Activated T-cell treated with anti-CD3 and anti-CD28 coated beads, Interleukin-2, amount 50 U/mL, for 4 hours (primary cell): ENCODE results near the gene RALGPS1. TPM values are rescaled to one million over a fixed set of nuclear protein-coding genes. Genes with fewer than 3 reads are reported as not detected.

Experiments
- ATAC-seq, 2 donors: fragments of 200-7000 bp; cut with Tn5 transposase; one replicate each; pipeline ENCODE4 v1.10.0; 2021
- DNase-seq: peaks from one replicate; pipeline ENCODE4 v3.0.0-alpha.2; 2020
- H3K27me3 Mint-ChIP-seq: one replicate; pipeline ENCODE4 v1.8.0; 2021; ENCODE audit warnings: low read depth, mixed read lengths
- H3K36me3 Mint-ChIP-seq: one replicate; pipeline ENCODE4 v1.8.0; 2022; ENCODE audit warnings: mixed read lengths; ENCODE audit not compliant: insufficient read depth
- H3K4me1 Mint-ChIP-seq: one replicate; pipeline ENCODE4 v1.8.0; 2021; ENCODE audit warnings: low read depth, mixed read lengths
- H3K4me3 Mint-ChIP-seq: one replicate; pipeline ENCODE4 v1.8.0; 2021; ENCODE audit warnings: mild to moderate bottlenecking, moderate library complexity, mixed read lengths
- H3K9me3 Mint-ChIP-seq: one replicate; pipeline ENCODE4 v1.8.0; 2021; ENCODE audit warnings: mixed read lengths
- total RNA-seq, 3 donors: library from RNA; stranded (reverse); gene quantifications; one replicate each; pipeline ENCODE4 v1.2.1, GENCODE V29; 2021

Gene RALGPS1
- total RNA-seq, 3 donors from 2014 or later: 0.51 to 1.2 (median 1.1) TPM

GRCh38 chr9:127109212-127109711, 194.7 kb downstream of the RALGPS1 start:
- Mint-ChIP-seq H3K9me3 (no peaks in the 10 kb centered on the region), H3K4me3 (no peak overlapping the region), H3K27me3 (no peaks in the 10 kb centered on the region), H3K4me1 (no peaks in the 10 kb centered on the region), H3K36me3 (peaks cover 2% of the 10 kb centered on the region)
- ATAC-seq: no peak
- no peak for DNase-seq

DNA sequence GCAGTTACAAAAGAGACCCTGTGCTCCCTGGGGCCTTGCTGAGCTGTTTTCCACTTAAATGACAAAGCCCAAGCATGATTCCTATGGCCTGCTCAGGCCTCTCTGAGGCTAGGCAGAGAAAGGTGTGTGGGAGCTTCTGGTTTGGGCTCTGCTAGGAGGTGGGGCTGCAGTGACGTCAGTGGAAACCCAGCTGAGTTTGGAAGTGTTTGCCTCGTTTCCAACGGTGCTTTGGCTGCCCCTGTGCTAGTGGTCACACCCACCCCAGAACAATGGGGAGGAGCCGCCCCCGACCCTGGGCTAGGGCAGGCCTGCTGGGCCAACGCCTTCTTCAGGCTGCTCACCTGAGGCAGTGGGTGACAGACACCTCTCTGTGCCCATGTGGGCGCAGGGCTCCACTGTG, 197.5 kb downstream of the RALGPS1 start:
- Mint-ChIP-seq H3K4me1 (peaks cover 10% of the 10 kb centered on the region), H3K4me3 (no peak overlapping the region), H3K27me3 (no peaks in the 10 kb centered on the region), H3K36me3 (peaks cover 2% of the 10 kb centered on the region), H3K9me3 (no peaks in the 10 kb centered on the region)
- ATAC-seq (no peak), DNase-seq (no peak)

GRCh38 chr9:127112735-127113161, 198.2 kb downstream of the RALGPS1 start:
- Mint-ChIP-seq H3K36me3 (peaks cover 2% of the 10 kb centered on the region), H3K4me1 (peaks cover 10% of the 10 kb centered on the region), H3K27me3 (no peaks in the 10 kb centered on the region), H3K9me3 (no peaks in the 10 kb centered on the region), H3K4me3 (no peak overlapping the region)
- DNase-seq (no peak), ATAC-seq (no peak)

GRCh38 chr9:127113191-127113972, 198.8 kb downstream of the RALGPS1 start:
- Mint-ChIP-seq H3K27me3 (no peaks in the 10 kb centered on the region), H3K36me3 (peaks cover 2% of the 10 kb centered on the region), H3K4me1 (peaks cover 10% of the 10 kb centered on the region), H3K4me3 (no peak overlapping the region), H3K9me3 (no peaks in the 10 kb centered on the region)
- DNase-seq (no peak), ATAC-seq (no peak)

DNA sequence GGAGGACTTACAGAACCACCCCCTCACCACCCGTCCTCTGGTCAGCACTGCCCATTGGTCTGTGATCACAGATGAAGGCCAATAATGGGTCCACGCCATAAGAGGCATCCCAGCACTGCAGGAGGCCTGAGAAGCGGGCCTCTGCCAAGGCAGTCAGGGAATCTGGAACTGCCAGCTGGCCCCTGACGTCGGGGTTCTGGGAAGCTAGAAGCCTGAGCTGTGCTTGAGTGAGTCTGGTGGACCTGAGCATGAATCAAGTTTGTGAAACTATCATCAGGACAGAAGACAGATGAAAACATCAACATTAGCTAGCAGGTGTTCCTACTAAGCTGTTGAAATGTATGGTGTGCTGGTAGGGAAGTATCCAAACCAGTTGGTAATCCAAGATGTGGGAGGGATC, 200.0 kb downstream of the RALGPS1 start:
- Mint-ChIP-seq H3K4me3 (no peak overlapping the region), H3K27me3 (no peaks in the 10 kb centered on the region), H3K4me1 (peaks cover 10% of the 10 kb centered on the region), H3K36me3 (peaks cover 2% of the 10 kb centered on the region), H3K9me3 (no peaks in the 10 kb centered on the region)
- DNase-seq (no peak), ATAC-seq (no peak)

- Mint-ChIP-seq H3K4me1 (peaks cover 10% of the 10 kb centered on the region), H3K36me3 (peaks cover 2% of the 10 kb centered on the region), H3K4me3 (no peak overlapping the region), H3K27me3 (peaks cover 12% of the 10 kb centered on the region), H3K9me3 (no peaks in the 10 kb centered on the region)
- no peak for DNase-seq
- no peak for ATAC-seq
Observed at GRCh38 chr9:127116088-127116726, 201.6 kb downstream of the RALGPS1 start.

- no peaks in the 10 kb centered on the region for H3K9me3 Mint-ChIP-seq
- H3K27me3 Mint-ChIP-seq: peaks cover 19% of the 10 kb centered on the region
- no peak overlapping the region for H3K4me3 Mint-ChIP-seq
- peaks cover 10% of the 10 kb centered on the region for H3K4me1 Mint-ChIP-seq
- ATAC-seq: no peak
- DNase-seq: no peak
- H3K36me3 Mint-ChIP-seq: peaks cover 2% of the 10 kb centered on the region
Observed at GRCh38 chr9:127116957-127117356, 202.4 kb downstream of the RALGPS1 start.

DNA sequence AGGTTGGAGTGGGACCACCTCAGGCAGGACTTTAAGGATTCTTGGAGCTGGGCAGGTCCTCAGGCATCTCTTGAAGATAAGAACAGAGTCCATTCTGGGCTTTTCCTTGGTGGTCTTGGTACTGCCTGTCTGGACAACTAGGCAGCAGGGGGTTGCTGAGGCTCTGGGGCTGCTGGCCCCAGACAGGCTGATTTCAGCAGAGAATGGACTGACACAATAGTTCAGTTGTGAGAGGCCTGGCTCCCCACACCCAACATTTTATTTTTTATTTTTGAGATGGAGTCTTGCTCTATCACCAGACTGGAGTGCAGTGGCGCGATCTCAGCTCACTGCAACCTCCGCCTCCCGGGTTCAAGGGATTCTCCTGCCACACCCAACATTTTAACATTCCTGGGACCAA, 203.2 kb downstream of the RALGPS1 start:
- no peak for ATAC-seq
- Mint-ChIP-seq H3K9me3 (no peaks in the 10 kb centered on the region), H3K4me3 (no peak overlapping the region), H3K36me3 (no peaks in the 10 kb centered on the region), H3K27me3 (peaks cover 19% of the 10 kb centered on the region), H3K4me1 (peaks cover 10% of the 10 kb centered on the region)
- DNase-seq: no peak

GRCh38 chr9:127118597-127119319, 204.2 kb downstream of the RALGPS1 start:
- H3K27me3 Mint-ChIP-seq: peaks cover 25% of the 10 kb centered on the region
- no peak for ATAC-seq
- H3K36me3 Mint-ChIP-seq: no peaks in the 10 kb centered on the region
- H3K4me1 Mint-ChIP-seq: peaks cover 10% of the 10 kb centered on the region
- no peak overlapping the region for H3K4me3 Mint-ChIP-seq
- DNase-seq: no peak
- no peaks in the 10 kb centered on the region for H3K9me3 Mint-ChIP-seq

GRCh38 chr9:127119320-127119709, 204.7 kb downstream of the RALGPS1 start:
- H3K4me1 Mint-ChIP-seq: peaks cover 10% of the 10 kb centered on the region
- ATAC-seq (no peak), DNase-seq (no peak)
- no peaks in the 10 kb centered on the region for H3K36me3 Mint-ChIP-seq
- no peaks in the 10 kb centered on the region for H3K9me3 Mint-ChIP-seq
- H3K27me3 Mint-ChIP-seq: peaks cover 25% of the 10 kb centered on the region
- H3K4me3 Mint-ChIP-seq: no peak overlapping the region

DNA sequence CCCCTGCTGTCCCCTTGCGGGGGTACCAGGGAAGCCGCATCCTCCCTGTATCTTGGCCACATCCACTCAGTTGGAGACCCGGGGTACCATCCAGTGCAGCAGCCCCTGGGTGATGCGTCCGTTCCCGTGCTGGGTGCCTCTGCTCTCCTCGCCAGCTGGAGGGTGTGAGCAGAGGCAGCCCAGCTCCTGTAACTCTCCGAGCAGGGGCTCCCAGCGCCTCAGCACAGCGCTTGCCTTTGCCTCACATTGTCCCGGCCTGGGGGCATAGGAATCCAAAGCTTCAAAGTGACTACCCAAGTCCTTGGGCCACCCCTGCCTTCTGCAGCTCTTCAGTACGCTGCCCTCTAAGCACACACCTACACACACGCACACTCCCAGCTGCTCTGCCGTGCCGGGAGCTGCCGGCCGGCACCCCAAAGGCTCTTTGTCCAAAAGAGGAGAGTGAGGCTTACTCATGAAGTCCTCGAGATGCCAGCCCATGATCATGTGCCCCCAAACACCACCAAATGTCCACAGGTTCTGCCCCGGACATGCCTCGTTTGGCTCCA, 207.1 kb downstream of the RALGPS1 start:
- H3K4me3 Mint-ChIP-seq: no peak overlapping the region
- no peak for ATAC-seq
- H3K27me3 Mint-ChIP-seq: peaks cover 25% of the 10 kb centered on the region
- peaks cover 2% of the 10 kb centered on the region for H3K36me3 Mint-ChIP-seq
- peaks cover 4% of the 10 kb centered on the region for H3K4me1 Mint-ChIP-seq
- no peaks in the 10 kb centered on the region for H3K9me3 Mint-ChIP-seq
- DNase-seq: no peak

- H3K4me3 Mint-ChIP-seq: no peak within 1 kb of the TSS
- no peaks in the 10 kb centered on the region for H3K4me1 Mint-ChIP-seq
- ATAC-seq (peak; percentile 70 to 72), DNase-seq (no peak)
- peaks cover 29% of the 10 kb centered on the region for H3K27me3 Mint-ChIP-seq
- peaks cover 2% of the 10 kb centered on the region for H3K36me3 Mint-ChIP-seq
- H3K9me3 Mint-ChIP-seq: no peaks in the 10 kb centered on the region
Observed at GRCh38 chr9:127122176-127123063, 207.8 kb downstream of the RALGPS1 start, which contains the start of gene ANGPTL2. Gene ANGPTL2 (minus strand): TSS chr9:127122635. CDS start chr9:127108731, 13,904 bp downstream.

GRCh38 chr9:127123064-127123890, 208.7 kb downstream of the RALGPS1 start:
- Mint-ChIP-seq H3K4me1 (no peaks in the 10 kb centered on the region), H3K9me3 (no peaks in the 10 kb centered on the region)
- ATAC-seq: no peak

More at GRCh38 chr9:127123064-127123890, 208.7 kb downstream of the RALGPS1 start:
- no peak for DNase-seq
- Mint-ChIP-seq H3K27me3 (peaks cover 30% of the 10 kb centered on the region), H3K4me3 (no peak overlapping the region), H3K36me3 (peaks cover 2% of the 10 kb centered on the region)
